ENCODE data around the gene ECI1. TPM values are rescaled to one million over a fixed set of nuclear protein-coding genes. Genes with fewer than 3 reads are reported as not detected.
A peak's percentile ranks its signal among the peaks of the same experiment; 100 is the strongest.

Gene ECI1
- total and polyA plus RNA-seq, 2 of the 13 experiments (the other 11 are each of a cell fraction or from before 2014, with no cell fraction given): 82.0 to 102 TPM

DNA sequence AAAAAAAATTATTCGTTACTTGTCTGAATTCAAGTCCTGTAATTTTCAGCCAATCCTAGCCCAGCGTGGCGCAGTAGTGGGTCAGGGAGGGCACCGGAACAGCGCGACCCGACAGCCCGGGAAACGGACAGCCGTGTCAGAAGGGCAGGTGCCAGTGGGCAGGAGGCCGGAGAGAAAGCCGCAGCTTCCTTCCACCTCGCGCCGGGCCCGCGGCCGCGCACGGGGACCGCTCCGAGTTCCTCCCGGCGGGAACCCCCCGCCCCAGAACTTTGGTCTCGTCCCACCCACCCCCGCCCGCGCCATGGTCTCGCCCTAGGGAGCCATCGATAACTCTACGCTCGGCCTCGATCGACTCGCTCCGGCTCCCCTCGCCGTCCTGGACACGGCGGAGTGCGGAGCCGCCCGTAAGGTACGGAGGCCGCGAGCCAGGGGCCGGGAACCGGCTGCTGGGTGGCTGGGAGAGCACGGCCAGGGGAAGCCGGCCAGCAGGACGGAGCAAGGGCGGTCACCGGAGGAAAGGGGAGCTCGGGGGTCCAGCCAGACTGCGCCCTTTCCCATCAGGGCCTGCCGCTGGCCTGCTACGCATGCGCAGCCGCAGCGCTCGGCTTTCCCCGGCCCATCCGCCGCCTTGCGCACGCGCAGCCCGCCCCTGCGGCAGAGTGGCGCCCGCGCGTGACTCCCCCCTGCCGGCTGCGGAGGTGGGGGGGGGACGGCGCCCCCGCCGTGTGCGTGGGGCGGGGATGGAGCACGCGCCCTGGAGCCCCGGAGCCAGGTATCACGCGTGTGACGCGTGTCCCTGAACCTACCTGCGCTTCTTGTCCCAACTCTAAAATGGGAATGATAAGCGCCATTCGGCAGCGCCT lies 46.1 kb downstream of the ECI1 start, which contains the start of gene MLST8 (continued):
- TF ChIP-seq, protein P1, sequence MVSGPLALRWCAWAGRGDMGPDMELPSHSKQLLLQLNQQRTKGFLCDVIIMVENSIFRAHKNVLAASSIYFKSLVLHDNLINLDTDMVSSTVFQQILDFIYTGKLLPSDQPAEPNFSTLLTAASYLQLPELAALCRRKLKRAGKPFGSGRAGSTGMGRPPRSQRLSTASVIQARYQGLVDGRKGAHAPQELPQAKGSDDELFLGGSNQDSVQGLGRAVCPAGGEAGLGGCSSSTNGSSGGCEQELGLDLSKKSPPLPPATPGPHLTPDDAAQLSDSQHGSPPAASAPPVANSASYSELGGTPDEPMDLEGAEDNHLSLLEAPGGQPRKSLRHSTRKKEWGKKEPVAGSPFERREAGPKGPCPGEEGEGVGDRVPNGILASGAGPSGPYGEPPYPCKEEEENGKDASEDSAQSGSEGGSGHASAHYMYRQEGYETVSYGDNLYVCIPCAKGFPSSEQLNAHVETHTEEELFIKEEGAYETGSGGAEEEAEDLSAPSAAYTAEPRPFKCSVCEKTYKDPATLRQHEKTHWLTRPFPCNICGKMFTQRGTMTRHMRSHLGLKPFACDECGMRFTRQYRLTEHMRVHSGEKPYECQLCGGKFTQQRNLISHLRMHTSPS (CRISPR knock-in tag; IDR thresholded peaks at IDR 0.05; ENCODE audit: low read depth): no peak
- TF ChIP-seq XRCC5 (optimal IDR thresholded peaks at IDR 0.05; ENCODE audit: low read length) (peak; percentile 86), ZKSCAN5 (CRISPR knock-in tag; IDR thresholded peaks at IDR 0.05) (0 out of 2 replicates have a peak, but pooled peaks have one; percentile 24), NFE2L1 (CRISPR knock-in tag; IDR thresholded peaks at IDR 0.05; ENCODE audit: borderline replicate concordance) (peak; percentile 25; the same call in 1 of the 2 replicates), PRMT3 (CRISPR knock-in tag; IDR thresholded peaks at IDR 0.05; ENCODE audit: borderline replicate concordance, low read depth) (no peak), FOXO1 (CRISPR knock-in tag; IDR thresholded peaks at IDR 0.05) (peak; percentile 36), ZNF878 (CRISPR knock-in tag; IDR thresholded peaks at IDR 0.05) (no peak), SKI (IDR thresholded peaks at IDR 0.05; ENCODE audit: partially characterized antibody) (no peak)
- TF ChIP-seq, protein P2, sequence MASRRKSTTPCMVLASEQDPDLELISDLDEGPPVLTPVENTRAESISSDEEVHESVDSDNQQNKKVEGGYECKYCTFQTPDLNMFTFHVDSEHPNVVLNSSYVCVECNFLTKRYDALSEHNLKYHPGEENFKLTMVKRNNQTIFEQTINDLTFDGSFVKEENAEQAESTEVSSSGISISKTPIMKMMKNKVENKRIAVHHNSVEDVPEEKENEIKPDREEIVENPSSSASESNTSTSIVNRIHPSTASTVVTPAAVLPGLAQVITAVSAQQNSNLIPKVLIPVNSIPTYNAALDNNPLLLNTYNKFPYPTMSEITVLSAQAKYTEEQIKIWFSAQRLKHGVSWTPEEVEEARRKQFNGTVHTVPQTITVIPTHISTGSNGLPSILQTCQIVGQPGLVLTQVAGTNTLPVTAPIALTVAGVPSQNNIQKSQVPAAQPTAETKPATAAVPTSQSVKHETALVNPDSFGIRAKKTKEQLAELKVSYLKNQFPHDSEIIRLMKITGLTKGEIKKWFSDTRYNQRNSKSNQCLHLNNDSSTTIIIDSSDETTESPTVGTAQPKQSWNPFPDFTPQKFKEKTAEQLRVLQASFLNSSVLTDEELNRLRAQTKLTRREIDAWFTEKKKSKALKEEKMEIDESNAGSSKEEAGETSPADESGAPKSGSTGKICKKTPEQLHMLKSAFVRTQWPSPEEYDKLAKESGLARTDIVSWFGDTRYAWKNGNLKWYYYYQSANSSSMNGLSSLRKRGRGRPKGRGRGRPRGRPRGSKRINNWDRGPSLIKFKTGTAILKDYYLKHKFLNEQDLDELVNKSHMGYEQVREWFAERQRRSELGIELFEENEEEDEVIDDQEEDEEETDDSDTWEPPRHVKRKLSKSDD (CRISPR knock-in tag; IDR thresholded peaks at IDR 0.05; ENCODE audit: low read depth): peak; percentile 63; the same call in 1 of the 2 replicates
- TF ChIP-seq, protein P3, sequence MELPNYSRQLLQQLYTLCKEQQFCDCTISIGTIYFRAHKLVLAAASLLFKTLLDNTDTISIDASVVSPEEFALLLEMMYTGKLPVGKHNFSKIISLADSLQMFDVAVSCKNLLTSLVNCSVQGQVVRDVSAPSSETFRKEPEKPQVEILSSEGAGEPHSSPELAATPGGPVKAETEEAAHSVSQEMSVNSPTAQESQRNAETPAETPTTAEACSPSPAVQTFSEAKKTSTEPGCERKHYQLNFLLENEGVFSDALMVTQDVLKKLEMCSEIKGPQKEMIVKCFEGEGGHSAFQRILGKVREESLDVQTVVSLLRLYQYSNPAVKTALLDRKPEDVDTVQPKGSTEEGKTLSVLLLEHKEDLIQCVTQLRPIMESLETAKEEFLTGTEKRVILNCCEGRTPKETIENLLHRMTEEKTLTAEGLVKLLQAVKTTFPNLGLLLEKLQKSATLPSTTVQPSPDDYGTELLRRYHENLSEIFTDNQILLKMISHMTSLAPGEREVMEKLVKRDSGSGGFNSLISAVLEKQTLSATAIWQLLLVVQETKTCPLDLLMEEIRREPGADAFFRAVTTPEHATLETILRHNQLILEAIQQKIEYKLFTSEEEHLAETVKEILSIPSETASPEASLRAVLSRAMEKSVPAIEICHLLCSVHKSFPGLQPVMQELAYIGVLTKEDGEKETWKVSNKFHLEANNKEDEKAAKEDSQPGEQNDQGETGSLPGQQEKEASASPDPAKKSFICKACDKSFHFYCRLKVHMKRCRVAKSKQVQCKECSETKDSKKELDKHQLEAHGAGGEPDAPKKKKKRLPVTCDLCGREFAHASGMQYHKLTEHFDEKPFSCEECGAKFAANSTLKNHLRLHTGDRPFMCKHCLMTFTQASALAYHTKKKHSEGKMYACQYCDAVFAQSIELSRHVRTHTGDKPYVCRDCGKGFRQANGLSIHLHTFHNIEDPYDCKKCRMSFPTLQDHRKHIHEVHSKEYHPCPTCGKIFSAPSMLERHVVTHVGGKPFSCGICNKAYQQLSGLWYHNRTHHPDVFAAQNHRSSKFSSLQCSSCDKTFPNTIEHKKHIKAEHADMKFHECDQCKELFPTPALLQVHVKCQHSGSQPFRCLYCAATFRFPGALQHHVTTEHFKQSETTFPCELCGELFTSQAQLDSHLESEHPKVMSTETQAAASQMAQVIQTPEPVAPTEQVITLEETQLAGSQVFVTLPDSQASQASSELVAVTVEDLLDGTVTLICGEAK (IDR thresholded peaks at IDR 0.05): no peak
- TF ChIP-seq, protein P3 (CRISPR knock-in tag; IDR thresholded peaks at IDR 0.05): peak; percentile 87
- TF ChIP-seq, protein P4, sequence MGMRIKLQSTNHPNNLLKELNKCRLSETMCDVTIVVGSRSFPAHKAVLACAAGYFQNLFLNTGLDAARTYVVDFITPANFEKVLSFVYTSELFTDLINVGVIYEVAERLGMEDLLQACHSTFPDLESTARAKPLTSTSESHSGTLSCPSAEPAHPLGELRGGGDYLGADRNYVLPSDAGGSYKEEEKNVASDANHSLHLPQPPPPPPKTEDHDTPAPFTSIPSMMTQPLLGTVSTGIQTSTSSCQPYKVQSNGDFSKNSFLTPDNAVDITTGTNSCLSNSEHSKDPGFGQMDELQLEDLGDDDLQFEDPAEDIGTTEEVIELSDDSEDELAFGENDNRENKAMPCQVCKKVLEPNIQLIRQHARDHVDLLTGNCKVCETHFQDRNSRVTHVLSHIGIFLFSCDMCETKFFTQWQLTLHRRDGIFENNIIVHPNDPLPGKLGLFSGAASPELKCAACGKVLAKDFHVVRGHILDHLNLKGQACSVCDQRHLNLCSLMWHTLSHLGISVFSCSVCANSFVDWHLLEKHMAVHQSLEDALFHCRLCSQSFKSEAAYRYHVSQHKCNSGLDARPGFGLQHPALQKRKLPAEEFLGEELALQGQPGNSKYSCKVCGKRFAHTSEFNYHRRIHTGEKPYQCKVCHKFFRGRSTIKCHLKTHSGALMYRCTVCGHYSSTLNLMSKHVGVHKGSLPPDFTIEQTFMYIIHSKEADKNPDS (CRISPR knock-in tag; IDR thresholded peaks at IDR 0.05): peak; percentile 93; the same call in 1 of the 2 replicates

All from HepG2 (cell line).